Measurements from ENCODE around the gene RNF213. TPM values are rescaled to one million over a fixed set of nuclear protein-coding genes. Genes with fewer than 3 reads are reported as not detected.

Gene RNF213
- total RNA-seq, 1 experiment from 2014 or later = 61.4 TPM

DNA sequence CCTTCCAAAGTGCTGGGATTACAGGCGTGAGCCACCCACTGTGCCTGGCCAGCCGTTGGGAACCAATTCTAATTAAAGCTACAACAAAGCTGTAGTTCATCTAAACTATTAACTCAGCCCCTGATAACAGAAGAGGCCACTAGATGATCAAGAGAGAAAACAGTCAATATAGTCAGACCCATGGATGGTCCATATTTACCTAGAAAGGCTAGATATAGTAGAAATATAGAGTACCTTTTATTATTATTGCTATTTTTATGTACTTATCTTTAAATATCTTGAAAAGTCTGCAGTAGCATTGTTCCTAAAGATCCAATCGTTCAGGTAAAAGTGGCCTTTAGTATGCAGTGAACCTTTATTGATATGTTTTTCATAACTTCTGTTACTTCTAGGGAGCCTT, 43.2 kb downstream of the RNF213 start:
- H3K9me3 Mint-ChIP-seq (ENCODE audit: unreplicated experiment) = peaks cover 22% of the 10 kb centered on the region

DNA sequence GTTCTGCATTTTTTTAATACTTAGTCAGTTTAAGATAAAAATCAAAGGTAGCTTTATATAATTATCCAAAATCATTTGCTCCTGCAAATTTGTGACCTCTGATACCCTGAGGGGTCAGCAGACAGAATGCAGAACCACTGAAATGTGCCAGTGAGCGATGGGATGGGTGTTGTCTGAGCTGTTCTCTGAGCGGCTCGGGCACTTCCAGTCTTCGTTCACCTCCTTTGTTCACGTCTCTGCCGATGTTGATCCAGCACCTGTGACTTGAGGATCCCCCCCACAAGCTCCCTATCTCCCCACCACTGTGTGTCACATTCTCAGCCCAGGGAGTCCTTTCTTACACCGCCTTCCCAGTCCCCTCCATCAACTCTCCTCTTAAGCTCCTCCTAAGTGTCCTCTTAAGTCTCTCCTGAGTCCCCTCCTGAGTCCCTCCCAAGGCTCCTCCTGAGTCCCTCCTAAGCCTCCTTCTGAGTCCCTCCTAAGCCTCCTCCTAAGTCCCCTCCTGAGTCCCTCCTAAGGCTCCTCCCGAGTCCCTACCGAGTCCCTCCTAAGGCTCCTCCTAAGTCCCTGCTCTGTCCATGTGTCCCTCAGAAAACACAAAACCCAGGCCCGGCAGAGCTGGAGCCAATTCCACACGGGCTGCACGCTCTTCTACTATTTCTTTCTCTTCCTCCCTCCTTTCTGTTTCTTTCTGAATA, 47.5 kb downstream of the RNF213 start:
- H3K4me1 Mint-ChIP-seq (ENCODE audit: low read depth, unreplicated experiment) = peaks cover 16% of the 10 kb centered on the region
- ChIA-PET CTCF (no interaction called here), POLR2A (no interaction called here)
- no TSS peak for BruUV-seq (replicated peaks)
- no peaks in the 10 kb centered on the region for H3K27me3 ChIP-seq (replicated peaks; ENCODE audit: control insufficient read depth, insufficient read depth, low read length)
- TF ChIP-seq, protein P1, sequence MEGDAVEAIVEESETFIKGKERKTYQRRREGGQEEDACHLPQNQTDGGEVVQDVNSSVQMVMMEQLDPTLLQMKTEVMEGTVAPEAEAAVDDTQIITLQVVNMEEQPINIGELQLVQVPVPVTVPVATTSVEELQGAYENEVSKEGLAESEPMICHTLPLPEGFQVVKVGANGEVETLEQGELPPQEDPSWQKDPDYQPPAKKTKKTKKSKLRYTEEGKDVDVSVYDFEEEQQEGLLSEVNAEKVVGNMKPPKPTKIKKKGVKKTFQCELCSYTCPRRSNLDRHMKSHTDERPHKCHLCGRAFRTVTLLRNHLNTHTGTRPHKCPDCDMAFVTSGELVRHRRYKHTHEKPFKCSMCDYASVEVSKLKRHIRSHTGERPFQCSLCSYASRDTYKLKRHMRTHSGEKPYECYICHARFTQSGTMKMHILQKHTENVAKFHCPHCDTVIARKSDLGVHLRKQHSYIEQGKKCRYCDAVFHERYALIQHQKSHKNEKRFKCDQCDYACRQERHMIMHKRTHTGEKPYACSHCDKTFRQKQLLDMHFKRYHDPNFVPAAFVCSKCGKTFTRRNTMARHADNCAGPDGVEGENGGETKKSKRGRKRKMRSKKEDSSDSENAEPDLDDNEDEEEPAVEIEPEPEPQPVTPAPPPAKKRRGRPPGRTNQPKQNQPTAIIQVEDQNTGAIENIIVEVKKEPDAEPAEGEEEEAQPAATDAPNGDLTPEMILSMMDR (IDR thresholded peaks at IDR 0.05; ENCODE audit: insufficient read depth in 1 of 2, low read depth in 1 of 2, low read length in 1 of 2, severe bottlenecking in 1 of 2, unreplicated experiment in 1 of 2) = no peak
- no peaks in the 10 kb centered on the region for H3K27me3 Mint-ChIP-seq (ENCODE audit: insufficient read depth, unreplicated experiment)
- H3K4me3 ChIP-seq (ENCODE audit: low read depth, low read length) = no peak overlapping the region
- DNase-seq = no peak
- peaks cover 2% of the 10 kb centered on the region for H3K36me3 ChIP-seq (ENCODE audit: control insufficient read depth, insufficient read depth, low read length)
- H3K9me3 ChIP-seq = peaks cover 12% of the 10 kb centered on the region
- H3K9me3 Mint-ChIP-seq (ENCODE audit: unreplicated experiment) = peaks cover 10% of the 10 kb centered on the region
- H3K4me1 ChIP-seq = peaks cover 14% of the 10 kb centered on the region
- intact Hi-C loops (cut with micrococcal nuclease; ENCODE audit: unreplicated experiment) = no loop called here
- peak overlapping the region; percentile 75 for H3K27ac Mint-ChIP-seq (ENCODE audit: unreplicated experiment)
- no peak overlapping the region for H3K4me3 Mint-ChIP-seq (ENCODE audit: unreplicated experiment)
- peaks cover 90% of the 10 kb centered on the region for H3K36me3 Mint-ChIP-seq (ENCODE audit: insufficient read depth, unreplicated experiment)

More for the DNA sequence above, 43.2 kb downstream of the RNF213 start:
- Mint-ChIP-seq H3K36me3 (ENCODE audit: insufficient read depth, unreplicated experiment) (peaks cover 79% of the 10 kb centered on the region), H3K4me3 (ENCODE audit: unreplicated experiment) (no peak overlapping the region), H3K27ac (ENCODE audit: unreplicated experiment) (no peak overlapping the region), H3K27me3 (ENCODE audit: insufficient read depth, unreplicated experiment) (no peaks in the 10 kb centered on the region), H3K4me1 (ENCODE audit: low read depth, unreplicated experiment) (peaks cover 9% of the 10 kb centered on the region)
- intact Hi-C loops (cut with micrococcal nuclease; ENCODE audit: unreplicated experiment) = no loop called here
- TF ChIP-seq, protein P1 (IDR thresholded peaks at IDR 0.05; ENCODE audit: insufficient read depth in 1 of 2, low read depth in 1 of 2, low read length in 1 of 2, severe bottlenecking in 1 of 2, unreplicated experiment in 1 of 2) = no peak
- BruUV-seq (replicated peaks) = no TSS peak
- Histone ChIP-seq H3K9me3 (peaks cover 12% of the 10 kb centered on the region), H3K27me3 (replicated peaks; ENCODE audit: control insufficient read depth, insufficient read depth, low read length) (no peaks in the 10 kb centered on the region), H3K36me3 (ENCODE audit: control insufficient read depth, insufficient read depth, low read length) (peaks cover 1% of the 10 kb centered on the region), H3K4me3 (ENCODE audit: low read depth, low read length) (no peak overlapping the region), H3K4me1 (peaks cover 9% of the 10 kb centered on the region)
- ChIA-PET POLR2A (no interaction called here), CTCF (no interaction called here)
- DNase-seq = no peak

DNA sequence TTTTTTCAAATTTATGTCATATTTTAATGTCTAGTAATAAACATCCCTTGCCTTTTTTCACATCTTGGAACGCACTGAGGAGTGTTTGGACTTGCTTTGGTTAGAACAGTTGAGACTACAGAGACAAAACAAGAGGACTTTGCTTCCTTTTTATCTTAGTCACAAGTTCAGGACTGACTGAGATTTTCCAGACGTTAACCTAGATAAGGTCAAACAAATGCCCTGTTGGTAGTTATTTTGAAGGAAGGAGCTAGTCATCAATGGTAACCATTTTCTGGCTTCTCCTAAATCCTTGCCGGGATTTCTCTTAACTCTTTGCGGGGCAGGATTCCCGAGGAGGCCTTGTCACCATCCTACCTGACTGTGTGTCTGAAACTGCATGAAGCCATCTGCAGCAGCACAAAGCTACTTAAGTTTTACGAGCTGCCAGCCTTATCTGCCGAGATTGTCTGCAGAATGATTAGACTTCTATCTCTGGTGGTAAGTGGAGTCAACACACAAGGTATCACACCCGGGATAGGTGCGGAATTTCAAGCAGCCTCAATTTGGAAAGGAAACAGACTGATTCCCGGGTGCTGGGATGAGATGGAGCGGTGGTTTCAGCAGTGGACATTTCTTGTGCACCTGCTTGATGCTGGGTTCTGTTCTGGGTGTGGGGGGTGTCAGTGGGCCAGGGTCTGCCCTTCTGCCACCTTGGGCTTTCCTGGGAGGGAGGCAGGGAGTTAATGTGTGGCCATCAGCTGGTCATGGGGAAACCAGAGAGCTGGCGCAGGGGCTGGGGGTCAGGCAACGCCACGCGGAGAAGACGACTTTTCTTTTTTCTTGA, 48.3 kb downstream of the RNF213 start:
- Mint-ChIP-seq H3K36me3 (ENCODE audit: insufficient read depth, unreplicated experiment) (peaks cover 85% of the 10 kb centered on the region), H3K9me3 (ENCODE audit: unreplicated experiment) (peaks cover 10% of the 10 kb centered on the region)
- H3K4me3 ChIP-seq (ENCODE audit: low read depth, low read length) = no peak overlapping the region

More for the DNA sequence above, 48.3 kb downstream of the RNF213 start:
- Histone ChIP-seq H3K9me3 (peaks cover 8% of the 10 kb centered on the region), H3K36me3 (ENCODE audit: control insufficient read depth, insufficient read depth, low read length) (peaks cover 2% of the 10 kb centered on the region), H3K27me3 (replicated peaks; ENCODE audit: control insufficient read depth, insufficient read depth, low read length) (no peaks in the 10 kb centered on the region), H3K4me1 (peaks cover 14% of the 10 kb centered on the region)
- H3K27me3 Mint-ChIP-seq (ENCODE audit: insufficient read depth, unreplicated experiment) = no peaks in the 10 kb centered on the region
- TF ChIP-seq, protein P1 (IDR thresholded peaks at IDR 0.05; ENCODE audit: insufficient read depth in 1 of 2, low read depth in 1 of 2, low read length in 1 of 2, severe bottlenecking in 1 of 2, unreplicated experiment in 1 of 2) = no peak
- ChIA-PET CTCF (no interaction called here), POLR2A (no interaction called here)
- peaks cover 16% of the 10 kb centered on the region for H3K4me1 Mint-ChIP-seq (ENCODE audit: low read depth, unreplicated experiment)
- peak overlapping the region; percentile 75 for H3K27ac Mint-ChIP-seq (ENCODE audit: unreplicated experiment)
- intact Hi-C loops (cut with micrococcal nuclease; ENCODE audit: unreplicated experiment) = no loop called here
- DNase-seq = peak; percentile 26 to 56
- no TSS peak for BruUV-seq (replicated peaks)
- H3K4me3 Mint-ChIP-seq (ENCODE audit: unreplicated experiment) = no peak overlapping the region

All from Caco-2 (cell line).